Activated CD4-positive, alpha-beta T cell treated with anti-CD3 and anti-CD28 coated beads for 36 hours (primary cell): ENCODE measurements around the gene ACAA2. TPM values are rescaled to one million over a fixed set of nuclear protein-coding genes. Genes with fewer than 3 reads are reported as not detected.

Source experiments
- ATAC-seq: fragments of 200-7000 bp; cut with Tn5 transposase; one replicate; pipeline ENCODE4 v1.10.0; 2021; ENCODE audit warnings: mild to moderate bottlenecking, moderate library complexity
- CTCF ChIA-PET: fragments of 350-600 bp; sonication (Branson Sonifier 250); formaldehyde crosslinking; loops from one replicate; lab custom pipeline; 2021; ENCODE audit warnings: antibody characterized with exemption; lab: Charles Lee
- POLR2A ChIA-PET: fragments of 350-600 bp; sonication (Branson Sonifier 250); formaldehyde crosslinking; loops from one replicate; lab custom pipeline; 2021; ENCODE audit warnings: antibody characterized with exemption, inconsistent platforms; lab: Charles Lee
- DNase-seq: peaks from one replicate; pipeline ENCODE4 v3.0.0-alpha.2; 2020
- H3K27ac Mint-ChIP-seq: one replicate; pipeline ENCODE4 v1.8.0; 2021; ENCODE audit warnings: mixed read lengths
- H3K27me3 Mint-ChIP-seq: one replicate; pipeline ENCODE4 v1.8.0; 2021; ENCODE audit warnings: mixed read lengths
- H3K36me3 Mint-ChIP-seq: one replicate; pipeline ENCODE4 v1.8.0; 2021; ENCODE audit warnings: low read depth, mixed read lengths
- H3K4me1 Mint-ChIP-seq: one replicate; pipeline ENCODE4 v1.8.0; 2021; ENCODE audit warnings: mixed read lengths
- H3K4me3 Mint-ChIP-seq: one replicate; pipeline ENCODE4 v1.8.0; 2021; ENCODE audit warnings: mild to moderate bottlenecking, moderate library complexity, mixed read lengths
- H3K9me3 Mint-ChIP-seq: one replicate; pipeline ENCODE4 v1.8.0; 2021; ENCODE audit warnings: low read depth, mixed read lengths
- intact Hi-C, 2 experiments: fragments of 100-400 bp; cut with DNase I in 1 of 2; cut with micrococcal nuclease in 1 of 2; formaldehyde crosslinking; loops; one replicate each; pipeline versions ENCODE4 v1.14.2 to v1.15.1; 2022 to 2024; cut with DNase I, micrococcal nuclease
- total RNA-seq, 2 experiments: library from RNA; stranded (reverse); gene quantifications; one replicate each; pipeline ENCODE4 v1.2.3, GENCODE V29; 2021

ACAA2 gene
- total RNA-seq, 2 experiments from 2014 or later = 63.4 to 75.2 TPM

DNA sequence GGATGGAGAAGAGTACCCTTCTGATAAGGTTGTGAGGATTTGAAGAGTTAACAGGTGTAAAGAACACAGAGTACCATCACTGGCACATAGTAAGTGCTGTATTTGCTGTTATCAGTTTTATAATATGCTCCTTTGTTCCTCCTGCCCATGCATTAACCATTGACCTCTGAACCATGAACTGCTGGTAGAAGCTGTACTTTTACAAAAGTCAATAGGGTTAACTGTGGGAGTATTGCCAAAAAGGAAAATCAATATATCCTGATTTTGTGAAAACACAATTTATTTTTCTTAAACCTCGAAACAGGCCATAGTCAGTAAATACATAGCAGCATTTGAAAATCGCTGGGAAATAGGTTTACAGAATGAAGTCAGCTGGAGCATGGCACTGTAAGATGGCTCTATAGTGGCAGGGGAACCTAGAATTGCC lies 18.9 kb upstream of the ACAA2 start:
- intact Hi-C loops = no loop called here
- H3K27me3 Mint-ChIP-seq = peaks cover 3% of the 10 kb centered on the region
- no peak for DNase-seq
- peaks cover 10% of the 10 kb centered on the region for H3K9me3 Mint-ChIP-seq
- H3K27ac Mint-ChIP-seq = no peak overlapping the region
- ChIA-PET POLR2A (no interaction called here), CTCF (no interaction called here)
- H3K4me3 Mint-ChIP-seq = no peak overlapping the region
- H3K4me1 Mint-ChIP-seq = no peaks in the 10 kb centered on the region
- H3K36me3 Mint-ChIP-seq = peaks cover 4% of the 10 kb centered on the region
- ATAC-seq = no peak

DNA sequence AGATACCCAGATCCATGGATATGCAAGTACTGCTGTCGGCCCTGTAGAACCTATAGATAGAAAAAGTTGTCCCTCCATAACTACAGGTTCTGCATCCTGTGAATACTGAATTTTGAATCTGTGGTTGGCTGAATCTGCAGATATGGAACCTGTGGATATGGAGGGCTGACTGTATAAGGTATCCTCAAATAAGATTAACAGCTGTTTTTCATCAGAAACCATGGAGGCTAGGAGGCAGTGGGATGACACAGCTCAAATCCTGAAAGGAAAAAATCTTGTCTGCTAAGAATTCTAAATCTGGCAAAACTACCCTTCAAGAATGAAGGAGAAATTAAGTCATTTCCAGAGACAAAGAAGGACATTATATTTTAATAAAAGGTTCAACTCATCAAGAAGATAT lies 14.7 kb upstream of the ACAA2 start:
- Mint-ChIP-seq H3K27me3 (peaks cover 3% of the 10 kb centered on the region), H3K9me3 (peaks cover 15% of the 10 kb centered on the region), H3K4me3 (no peak overlapping the region), H3K36me3 (peaks cover 4% of the 10 kb centered on the region), H3K27ac (no peak overlapping the region), H3K4me1 (peaks cover 2% of the 10 kb centered on the region)
- intact Hi-C loops = no loop called here
- ChIA-PET POLR2A (no interaction called here), CTCF (no interaction called here)
- no peak for ATAC-seq
- no peak for DNase-seq

DNA sequence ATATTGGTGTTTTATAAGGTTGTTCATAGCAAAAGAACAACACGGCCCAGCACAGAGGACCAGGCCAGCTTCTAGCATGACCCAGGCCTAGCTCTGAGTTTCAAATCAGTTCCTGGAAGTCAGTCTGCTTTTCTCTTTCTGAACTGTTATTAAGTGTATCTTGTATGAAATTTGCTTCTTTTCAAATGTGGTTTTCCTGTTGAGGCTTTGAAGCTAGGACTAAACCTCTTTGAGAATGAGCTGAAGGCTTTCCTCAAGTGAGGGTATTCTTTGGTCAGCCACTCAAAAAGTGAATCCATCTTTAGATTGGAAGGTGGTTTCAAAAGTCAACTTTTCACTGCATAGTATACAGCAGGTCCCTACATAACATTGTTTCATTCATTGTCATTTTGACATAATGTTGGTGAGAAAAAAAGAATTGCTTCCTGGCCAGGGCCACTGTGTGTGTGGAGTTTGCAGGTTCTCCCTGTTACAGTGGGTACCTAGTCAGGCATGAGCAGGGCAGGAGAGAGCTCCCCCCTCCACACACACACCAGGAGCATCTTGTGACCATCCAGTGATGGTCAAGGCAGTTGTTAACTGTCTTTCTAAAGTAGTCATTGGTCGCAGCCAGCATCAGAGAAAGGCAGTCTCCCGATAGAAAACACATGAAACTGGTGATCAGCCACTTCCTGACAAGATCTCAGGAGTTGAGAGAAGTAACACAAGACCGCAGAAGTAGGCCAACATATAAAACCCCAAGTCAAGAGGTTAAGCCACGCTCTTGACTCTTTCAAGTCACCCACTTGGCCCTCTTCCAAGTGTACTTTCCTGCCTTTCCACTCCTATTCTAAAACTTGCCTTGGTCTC lies 6.7 kb upstream of the ACAA2 start:
- H3K27ac Mint-ChIP-seq = peak overlapping the region; percentile 79

DNA sequence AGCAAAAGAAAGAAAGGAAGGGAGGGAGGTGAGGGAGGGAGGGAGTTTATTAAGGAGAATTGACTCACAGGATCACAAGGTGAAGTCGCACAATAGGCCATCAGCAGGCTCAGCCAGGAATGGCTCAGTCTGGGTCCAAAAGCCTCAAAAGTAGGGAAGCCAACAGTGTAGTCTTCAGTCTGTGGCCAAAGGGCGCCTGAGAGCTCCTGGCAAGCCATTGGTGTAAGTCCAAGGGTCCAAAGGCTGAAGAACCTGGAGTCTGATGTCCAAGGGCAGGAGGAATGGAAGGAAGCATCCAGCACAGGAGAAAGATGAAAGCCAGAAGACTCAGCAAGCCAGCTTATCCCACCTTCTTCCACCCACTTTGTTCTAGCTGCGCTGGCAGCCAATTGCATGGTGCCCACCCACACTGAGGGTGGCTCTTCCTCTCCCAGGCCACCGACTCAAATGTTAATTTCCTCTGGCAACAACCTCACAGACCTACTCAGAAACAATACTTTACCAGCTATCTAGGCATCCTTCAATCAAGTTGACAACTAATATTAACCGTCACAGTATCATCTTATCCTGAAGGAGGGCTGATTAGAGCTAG lies 5.8 kb upstream of the ACAA2 start:
- H3K4me3 Mint-ChIP-seq = no peak overlapping the region
- DNase-seq (no peak), ATAC-seq (no peak)
- peaks cover 65% of the 10 kb centered on the region for H3K4me1 Mint-ChIP-seq
- H3K27ac Mint-ChIP-seq = peak overlapping the region; percentile 79
- no peaks in the 10 kb centered on the region for H3K27me3 Mint-ChIP-seq
- CTCF ChIA-PET = no interaction called here
- POLR2A ChIA-PET = no interaction called here
- H3K36me3 Mint-ChIP-seq = peaks cover 11% of the 10 kb centered on the region
- intact Hi-C loops = loop anchor here (10.0 kb wide), 3 partner anchors 446 to 654 kb away; partner anchors contain the start of genes CFAP53 (in 1 of the 2) and SKA1 (in 1 of the 2)
- no peaks in the 10 kb centered on the region for H3K9me3 Mint-ChIP-seq

More for the DNA sequence above, 6.7 kb upstream of the ACAA2 start:
- Mint-ChIP-seq H3K4me1 (peaks cover 60% of the 10 kb centered on the region), H3K27me3 (no peaks in the 10 kb centered on the region), H3K9me3 (no peaks in the 10 kb centered on the region), H3K36me3 (peaks cover 8% of the 10 kb centered on the region), H3K4me3 (no peak overlapping the region)
- ChIA-PET POLR2A (no interaction called here), CTCF (interaction anchor here (1.5 kb wide), 1 partner anchor 40 kb away, joined by 3 read pairs; no protein-coding TSS in a partner anchor)
- ATAC-seq (peak; percentile 80), DNase-seq (peak; percentile 57)
- intact Hi-C loops = loop anchor here (10.0 kb wide), 3 partner anchors 445 to 655 kb away; partner anchors contain the start of genes CFAP53 (in 1 of the 2) and SKA1 (in 1 of the 2)

DNA sequence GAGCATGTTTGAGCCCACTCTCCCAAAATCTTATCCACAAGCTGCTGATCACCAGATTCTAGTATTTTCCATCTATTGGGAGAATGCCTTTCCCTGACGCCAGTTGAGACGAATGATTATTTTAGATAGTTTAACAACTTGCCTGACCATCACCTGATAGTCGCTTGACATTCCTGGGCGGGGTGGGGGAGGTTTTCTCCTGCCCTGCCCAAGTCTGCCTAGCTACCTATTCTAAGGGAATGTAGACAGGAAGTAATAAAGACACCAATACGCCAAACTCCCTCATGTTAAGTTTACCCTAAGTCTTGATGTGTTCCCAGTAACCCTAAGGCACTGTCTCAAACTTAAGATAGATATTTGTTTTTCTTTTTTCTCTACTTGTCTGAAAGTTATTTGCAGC lies 4.6 kb upstream of the ACAA2 start:
- DNase-seq (no peak), ATAC-seq (no peak)
- Mint-ChIP-seq H3K9me3 (no peaks in the 10 kb centered on the region), H3K4me1 (peaks cover 63% of the 10 kb centered on the region), H3K27me3 (no peaks in the 10 kb centered on the region), H3K27ac (no peak overlapping the region), H3K36me3 (peaks cover 11% of the 10 kb centered on the region), H3K4me3 (no peak overlapping the region)
- ChIA-PET POLR2A (no interaction called here), CTCF (interaction anchor here (0.9 kb wide), 1 partner anchor 52 kb away, joined by 3 read pairs; no protein-coding TSS in a partner anchor)
- intact Hi-C loops = loop anchor here (10.0 kb wide), 3 partner anchors 447 to 653 kb away; partner anchors contain the start of genes CFAP53 (in 1 of the 2) and SKA1 (in 1 of the 2)

DNA sequence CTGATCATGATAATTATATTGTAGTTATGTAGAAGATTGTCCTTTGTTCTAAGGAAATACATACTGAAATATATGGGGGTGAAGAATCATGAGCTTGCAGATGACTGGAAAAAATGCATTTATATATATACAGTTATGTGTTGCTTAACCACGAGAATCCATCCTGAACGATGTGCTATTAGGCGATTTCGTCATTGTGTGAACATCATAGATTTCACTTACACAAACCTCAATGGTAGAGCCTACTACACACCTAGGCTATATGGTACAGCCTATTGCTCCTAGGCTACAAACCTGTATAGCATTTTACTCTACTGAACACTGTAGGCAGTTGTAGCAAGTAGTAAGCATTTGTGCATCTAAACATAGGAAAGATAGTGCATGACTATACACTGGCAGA lies 2.6 kb upstream of the ACAA2 start:
- no peak overlapping the region for H3K27ac Mint-ChIP-seq
- H3K4me1 Mint-ChIP-seq = peaks cover 69% of the 10 kb centered on the region
- CTCF ChIA-PET = interaction anchor here (0.5 kb wide), 1 partner anchor 45 kb away, joined by 3 read pairs; no protein-coding TSS in a partner anchor
- peaks cover 12% of the 10 kb centered on the region for H3K36me3 Mint-ChIP-seq
- no peaks in the 10 kb centered on the region for H3K9me3 Mint-ChIP-seq
- DNase-seq (no peak), ATAC-seq (no peak)
- POLR2A ChIA-PET = no interaction called here
- no peaks in the 10 kb centered on the region for H3K27me3 Mint-ChIP-seq
- no peak overlapping the region for H3K4me3 Mint-ChIP-seq
- intact Hi-C loops = loop anchor here (10.0 kb wide), 3 partner anchors 449 to 651 kb away; partner anchors contain the start of genes CFAP53 (in 1 of the 2) and SKA1 (in 1 of the 2)

DNA sequence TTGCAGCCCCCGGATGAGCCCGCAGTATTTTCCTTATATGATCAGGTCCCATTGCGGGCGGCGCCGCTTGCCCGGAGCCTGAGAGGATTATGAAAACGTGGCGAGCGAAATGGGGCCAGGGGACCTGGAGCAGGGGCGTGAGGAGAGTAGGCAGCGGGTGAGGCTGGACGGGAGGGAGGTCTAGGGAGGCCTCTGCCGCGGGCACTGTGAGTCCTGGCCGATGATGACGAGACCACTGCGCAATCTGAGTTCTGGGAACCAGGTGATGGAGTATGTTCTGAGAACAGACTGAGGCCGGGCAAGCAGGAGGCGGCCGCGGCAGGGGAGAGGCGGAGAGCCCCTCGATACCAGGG lies 790 bp upstream of the ACAA2 start:
- no peaks in the 10 kb centered on the region for H3K27me3 Mint-ChIP-seq
- intact Hi-C loops = loop anchor here (5.0 to 10.0 kb wide), 7 partner anchors 451 to 1882 kb away; partner anchors contain the start of genes CFAP53 (in 1 of the 2), CXXC1 (in 1 of the 2), SKA1 (in 1 of the 2) and SMAD2 (in 1 of the 2)
- ChIA-PET CTCF (no interaction called here), POLR2A (no interaction called here)
- H3K36me3 Mint-ChIP-seq = peaks cover 26% of the 10 kb centered on the region
- peak; percentile 77 for DNase-seq
- H3K27ac Mint-ChIP-seq = peak overlapping the region; percentile 98
- peaks cover 6% of the 10 kb centered on the region for H3K9me3 Mint-ChIP-seq
- H3K4me1 Mint-ChIP-seq = peaks cover 52% of the 10 kb centered on the region
- H3K4me3 Mint-ChIP-seq = peak overlapping the region; percentile 93
- ATAC-seq = peak; percentile 59

DNA sequence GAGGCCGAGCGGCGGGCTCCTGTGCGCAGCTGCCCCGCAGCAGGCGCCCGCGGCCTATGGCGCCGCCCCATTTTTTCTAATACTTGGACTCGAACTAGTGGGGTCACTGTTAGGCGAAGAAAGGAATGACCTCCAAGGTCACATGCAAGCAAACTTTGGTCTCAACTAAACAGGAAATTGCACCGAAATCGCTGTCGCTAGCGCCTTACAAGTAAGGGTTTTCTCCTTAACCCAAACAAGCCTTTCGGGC lies 339 bp downstream of the ACAA2 start:
- ATAC-seq = no peak
- intact Hi-C loops = loop anchor here (1.0 to 10.0 kb wide), 15 partner anchors 24 to 1881 kb away; partner anchors contain the start of genes C18orf32 (in 2 of the 2), CXXC1 (in 2 of the 2), DYM (in 2 of the 2) and SKA1 (in 2 of the 2)
- ChIA-PET POLR2A (no interaction called here), CTCF (interaction anchor here (0.6 kb wide), 1 partner anchor 65 kb away, joined by 3 read pairs; no protein-coding TSS in a partner anchor)
- peak overlapping the region; percentile 93 for H3K4me3 Mint-ChIP-seq
- H3K27ac Mint-ChIP-seq = peak overlapping the region; percentile 98
- H3K4me1 Mint-ChIP-seq = peaks cover 42% of the 10 kb centered on the region
- peaks cover 14% of the 10 kb centered on the region for H3K9me3 Mint-ChIP-seq
- no peaks in the 10 kb centered on the region for H3K27me3 Mint-ChIP-seq
- H3K36me3 Mint-ChIP-seq = peaks cover 34% of the 10 kb centered on the region
- DNase-seq = no peak

DNA sequence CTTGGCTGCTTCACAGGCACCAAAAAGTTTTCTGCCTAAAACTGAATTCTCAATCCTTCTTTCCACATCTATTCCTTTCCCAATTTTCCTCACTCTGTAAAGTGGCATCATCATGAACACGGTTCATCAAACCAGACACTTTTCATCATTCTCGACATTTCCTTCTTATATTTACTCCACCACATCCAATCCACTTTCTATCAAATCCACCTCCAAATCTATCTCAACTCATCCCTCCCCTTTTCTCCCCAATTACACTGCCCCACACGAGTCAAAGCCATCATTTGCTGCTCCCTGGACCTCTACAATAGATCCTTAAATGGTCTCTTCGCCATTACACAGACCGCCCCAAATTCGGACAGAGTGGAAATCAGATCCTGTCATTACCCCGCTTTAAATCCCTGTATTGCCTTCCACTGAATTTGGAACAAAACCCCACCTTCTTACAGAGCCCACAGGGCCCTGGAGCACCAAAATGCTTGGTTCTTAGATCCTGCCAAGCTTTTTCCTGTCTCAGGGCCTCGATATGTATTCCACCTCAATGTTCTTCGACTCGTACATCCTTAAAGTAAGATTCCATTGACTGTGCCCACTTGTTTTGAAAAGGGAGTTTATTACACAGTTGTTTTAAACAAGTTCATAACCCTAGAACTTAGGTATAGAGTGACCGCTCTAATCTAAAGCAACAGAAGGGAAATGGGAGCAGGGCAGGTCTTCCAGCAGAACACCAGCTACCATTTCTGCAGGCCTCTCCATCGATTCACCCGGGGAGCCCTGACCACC lies 856 bp downstream of the ACAA2 start:
- Mint-ChIP-seq H3K4me1 (peaks cover 37% of the 10 kb centered on the region), H3K27ac (peak overlapping the region; percentile 98), H3K27me3 (no peaks in the 10 kb centered on the region), H3K9me3 (peaks cover 14% of the 10 kb centered on the region), H3K4me3 (peak overlapping the region; percentile 93), H3K36me3 (peaks cover 34% of the 10 kb centered on the region)
- ChIA-PET POLR2A (no interaction called here), CTCF (interaction anchor here (0.6 kb wide), 1 partner anchor 66 kb away, joined by 3 read pairs; no protein-coding TSS in a partner anchor)
- ATAC-seq (no peak), DNase-seq (no peak)
- intact Hi-C loops = loop anchor here (1.0 to 10.0 kb wide), 15 partner anchors 24 to 1880 kb away; partner anchors contain the start of genes C18orf32 (in 2 of the 2), CXXC1 (in 2 of the 2), DYM (in 2 of the 2) and SKA1 (in 2 of the 2)

DNA sequence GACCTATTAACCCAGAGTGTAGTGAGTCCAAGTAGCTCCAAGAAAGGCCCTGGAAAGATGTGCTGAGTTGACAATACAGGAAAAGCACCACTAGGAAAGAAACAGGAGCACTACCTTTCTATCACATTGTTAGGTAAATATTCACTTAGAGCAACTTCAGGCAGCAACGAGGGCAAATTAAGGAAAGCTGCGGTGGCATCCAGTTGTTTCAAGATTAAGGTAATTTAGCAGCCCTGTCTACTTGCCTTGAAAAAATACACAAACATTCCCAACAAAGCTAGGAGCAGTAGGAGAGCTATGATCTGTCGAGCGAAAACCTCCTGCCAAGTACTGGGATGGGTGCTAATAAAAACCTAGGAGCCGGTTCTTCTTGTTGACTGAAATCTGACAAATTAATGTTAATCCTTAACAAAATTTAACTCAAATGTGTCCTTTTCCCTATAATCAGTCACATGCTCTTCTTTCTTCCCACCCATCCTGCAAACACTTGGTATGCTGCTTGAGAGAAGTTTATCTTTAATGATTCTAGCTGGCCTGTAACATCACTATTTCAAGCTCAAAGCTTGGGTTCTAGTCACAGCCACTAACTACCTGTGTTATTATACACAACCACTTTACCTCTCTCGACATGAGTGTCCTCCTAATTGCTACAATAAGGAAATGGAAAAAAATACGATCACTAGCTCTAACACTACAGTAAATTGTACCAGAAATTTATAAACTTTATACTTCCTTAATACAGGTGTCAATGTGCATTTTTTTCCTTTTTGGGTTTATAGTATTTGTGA lies 2.0 kb downstream of the ACAA2 start:
- ChIA-PET CTCF (interaction anchor here (1.2 kb wide), 1 partner anchor 12 kb away, joined by 3 read pairs; no protein-coding TSS in a partner anchor), POLR2A (no interaction called here)
- H3K27ac Mint-ChIP-seq = no peak overlapping the region
- peaks cover 14% of the 10 kb centered on the region for H3K9me3 Mint-ChIP-seq
- peaks cover 31% of the 10 kb centered on the region for H3K36me3 Mint-ChIP-seq
- intact Hi-C loops = loop anchor here (5.0 to 10.0 kb wide), 7 partner anchors 453 to 1879 kb away; partner anchors contain the start of genes CFAP53 (in 1 of the 2), CXXC1 (in 1 of the 2), SKA1 (in 1 of the 2) and SMAD2 (in 1 of the 2)
- H3K4me1 Mint-ChIP-seq = peaks cover 32% of the 10 kb centered on the region
- DNase-seq (no peak), ATAC-seq (no peak)
- H3K27me3 Mint-ChIP-seq = no peaks in the 10 kb centered on the region
- peak overlapping the region; percentile 93 for H3K4me3 Mint-ChIP-seq
